Neural crest cell (in vitro differentiated cells): ENCODE data around the gene LNPEP. TPM values are rescaled to one million over a fixed set of nuclear protein-coding genes. Genes with fewer than 3 reads are reported as not detected.
A peak's percentile ranks its signal among the peaks of the same experiment; 100 is the strongest.

Source experiments
- DNase-seq: peaks from one replicate; pipeline ENCODE4 v3.0.0; 2021; ENCODE audit warnings: low read depth, mixed read lengths, low spot score
- H3K27ac Mint-ChIP-seq: one replicate; pipeline ENCODE4 v1.8.0; 2021; ENCODE audit warnings: mild to moderate bottlenecking, mixed read lengths; ENCODE audit not compliant: unreplicated experiment
- H3K27me3 Mint-ChIP-seq: 2 replicates; pipeline ENCODE4 v1.8.0; 2021; ENCODE audit warnings: low read depth, mild to moderate bottlenecking, mixed read lengths
- H3K36me3 Mint-ChIP-seq: 2 replicates; pipeline ENCODE4 v1.8.0; 2021; ENCODE audit warnings: low read depth, mild to moderate bottlenecking, mixed read lengths
- H3K4me1 Mint-ChIP-seq: 2 replicates; pipeline ENCODE4 v1.8.0; 2021; ENCODE audit warnings: mixed read lengths
- H3K4me3 Mint-ChIP-seq: one replicate; pipeline ENCODE4 v1.8.0; 2021; ENCODE audit warnings: mild to moderate bottlenecking, mixed read lengths
- H3K9me3 Mint-ChIP-seq: 2 replicates; pipeline ENCODE4 v1.8.0; 2021; ENCODE audit warnings: mixed read lengths
- CTCF ChIP-seq: fragments of 200-600 bp; sonication (generic); conservative IDR thresholded peaks from 2 replicates; pipeline ENCODE4 v1.5.0; 2021; ENCODE audit warnings: antibody characterized with exemption, mild to moderate bottlenecking
- long read RNA-seq: library from polyadenylated mRNA; unstranded; transcript quantifications from one replicate; pipeline ENCODE4 v2.0.0, GENCODE V29; 2020
- total RNA-seq: library from RNA; stranded (reverse); gene quantifications from 2 replicates; pipeline ENCODE4 v1.2.1, GENCODE V29; 2021

Gene LNPEP
- 17.4 and 17.9 TPM in 2 replicates for total RNA-seq
- long read RNA-seq, full-length matches to known transcripts, result 4 of 8 reads
- long read RNA-seq, partial matches to known transcripts, result 0 of 8 reads
- long read RNA-seq, other reads (novel, unspliced or antisense), result 4 of 8 reads

- Mint-ChIP-seq H3K27ac (peak within 1 kb of the TSS; percentile 94), H3K4me3 (peak within 1 kb of the TSS; percentile 91), H3K36me3 (no peaks in the 10 kb centered on the region), H3K27me3 (no peaks in the 10 kb centered on the region), H3K4me1 (peaks cover 28% of the 10 kb centered on the region), H3K9me3 (no peaks in the 10 kb centered on the region)
- TF ChIP-seq CTCF, result no peak
- DNase-seq, result peak; percentile 92
Observed at GRCh38 chr5:96935559-96936430, at the start of gene LNPEP. Gene LNPEP, plus strand, starts transcription at chr5:96936080. Its CDS starts 76 bp downstream, at chr5:96936156.

- no peak for DNase-seq
- TF ChIP-seq CTCF, result no peak
- Mint-ChIP-seq H3K27me3 (peaks cover 6% of the 10 kb centered on the region), H3K4me3 (no peak overlapping the region), H3K27ac (no peak overlapping the region), H3K36me3 (no peaks in the 10 kb centered on the region), H3K9me3 (no peaks in the 10 kb centered on the region), H3K4me1 (no peaks in the 10 kb centered on the region)
Observed at GRCh38 chr5:96893342-96893741, 42.5 kb upstream of the LNPEP start.

- no peaks in the 10 kb centered on the region for H3K36me3 Mint-ChIP-seq
- TF ChIP-seq CTCF, result no peak
- no peak for DNase-seq
- no peak overlapping the region for H3K27ac Mint-ChIP-seq
- no peaks in the 10 kb centered on the region for H3K9me3 Mint-ChIP-seq
- no peaks in the 10 kb centered on the region for H3K27me3 Mint-ChIP-seq
- no peak overlapping the region for H3K4me3 Mint-ChIP-seq
- H3K4me1 Mint-ChIP-seq, result no peaks in the 10 kb centered on the region
Observed at GRCh38 chr5:96896276-96896675, 39.6 kb upstream of the LNPEP start.

- H3K9me3 Mint-ChIP-seq, result no peaks in the 10 kb centered on the region
- H3K27ac Mint-ChIP-seq, result no peak overlapping the region
- no peak for TF ChIP-seq CTCF
- H3K27me3 Mint-ChIP-seq, result no peaks in the 10 kb centered on the region
- DNase-seq, result no peak
- no peaks in the 10 kb centered on the region for H3K4me1 Mint-ChIP-seq
- H3K4me3 Mint-ChIP-seq, result no peak overlapping the region
- H3K36me3 Mint-ChIP-seq, result no peaks in the 10 kb centered on the region
Observed at GRCh38 chr5:96896806-96897205, 39.1 kb upstream of the LNPEP start.

GRCh38 chr5:96901384-96901783 lies 34.5 kb upstream of the LNPEP start:
- TF ChIP-seq CTCF, result no peak
- H3K36me3 Mint-ChIP-seq, result no peaks in the 10 kb centered on the region
- peaks cover 7% of the 10 kb centered on the region for H3K4me1 Mint-ChIP-seq
- no peaks in the 10 kb centered on the region for H3K27me3 Mint-ChIP-seq
- no peak overlapping the region for H3K4me3 Mint-ChIP-seq
- no peaks in the 10 kb centered on the region for H3K9me3 Mint-ChIP-seq
- no peak overlapping the region for H3K27ac Mint-ChIP-seq
- DNase-seq, result no peak
